Mammary epithelial cell (primary cell): Measurements from ENCODE around the gene ASIP.

ENCODE experiments used
- EZH2 ChIP-seq: IDR thresholded peaks from 2 replicates; pipeline ENCODE4 v1.6.1; 2012; ENCODE audit warnings: low read length, inconsistent platforms, borderline replicate concordance
- TF ChIP-seq, protein P1 (sequence below), 2 donors: IDR thresholded peaks in 1 of 2; conservative IDR thresholded peaks in 1 of 2; 2 replicates each; pipeline ENCODE4 v1.5.1; 2011 to 2012; ENCODE audit warnings: inconsistent platforms in 2 of 2, low read length in 2 of 2, mild to moderate bottlenecking in 2 of 2, control low read depth in 1 of 2, low read depth in 1 of 2; ENCODE audit not compliant: insufficient read depth in 1 of 2; ENCODE audit errors: extremely low read depth in 1 of 2

- TF ChIP-seq, protein P1, sequence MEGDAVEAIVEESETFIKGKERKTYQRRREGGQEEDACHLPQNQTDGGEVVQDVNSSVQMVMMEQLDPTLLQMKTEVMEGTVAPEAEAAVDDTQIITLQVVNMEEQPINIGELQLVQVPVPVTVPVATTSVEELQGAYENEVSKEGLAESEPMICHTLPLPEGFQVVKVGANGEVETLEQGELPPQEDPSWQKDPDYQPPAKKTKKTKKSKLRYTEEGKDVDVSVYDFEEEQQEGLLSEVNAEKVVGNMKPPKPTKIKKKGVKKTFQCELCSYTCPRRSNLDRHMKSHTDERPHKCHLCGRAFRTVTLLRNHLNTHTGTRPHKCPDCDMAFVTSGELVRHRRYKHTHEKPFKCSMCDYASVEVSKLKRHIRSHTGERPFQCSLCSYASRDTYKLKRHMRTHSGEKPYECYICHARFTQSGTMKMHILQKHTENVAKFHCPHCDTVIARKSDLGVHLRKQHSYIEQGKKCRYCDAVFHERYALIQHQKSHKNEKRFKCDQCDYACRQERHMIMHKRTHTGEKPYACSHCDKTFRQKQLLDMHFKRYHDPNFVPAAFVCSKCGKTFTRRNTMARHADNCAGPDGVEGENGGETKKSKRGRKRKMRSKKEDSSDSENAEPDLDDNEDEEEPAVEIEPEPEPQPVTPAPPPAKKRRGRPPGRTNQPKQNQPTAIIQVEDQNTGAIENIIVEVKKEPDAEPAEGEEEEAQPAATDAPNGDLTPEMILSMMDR (conservative IDR thresholded peaks at IDR 0.05 in 1 of 2, IDR thresholded peaks at IDR 0.05 in 1 of 2; ENCODE audit: extremely low read depth in 1 of 2, insufficient read depth in 1 of 2, low read depth in 1 of 2, low read length in 2 of 2), result no peak
- TF ChIP-seq EZH2, result no peak
These were observed 8.6 kb upstream of the ASIP start for GRCh38 chr20:34232494-34233087.
